Measurements from ENCODE around the gene TBC1D22A. TPM values are rescaled to one million over a fixed set of nuclear protein-coding genes. Genes with fewer than 3 reads are reported as not detected.

TBC1D22A gene
- total RNA-seq, 1 donor, result 17.7 TPM

DNA sequence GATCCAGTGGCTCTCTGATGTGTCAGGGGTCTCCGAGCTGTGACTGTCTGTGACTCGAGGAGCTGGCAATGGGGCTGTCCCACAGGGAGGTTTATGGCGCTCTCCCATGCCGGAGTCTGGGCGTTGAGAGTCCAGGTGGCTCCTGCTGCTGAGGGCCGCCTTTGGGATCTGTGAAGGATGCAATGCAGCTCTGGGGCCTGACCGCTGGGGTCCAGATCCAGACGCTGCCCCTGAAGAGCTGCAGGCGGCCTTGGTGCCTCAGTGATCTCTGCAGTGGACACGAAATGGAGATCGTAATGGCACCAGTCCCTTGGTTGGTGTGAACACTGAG is 155.3 kb downstream of the TBC1D22A start:
- DNase-seq (ENCODE audit: insufficient read length, low spot score, missing footprints), result no peak
- Histone ChIP-seq H4K20me1 (ENCODE audit: insufficient read depth, low read length) (no peaks in the 10 kb centered on the region), H3K9me3 (ENCODE audit: low read depth, low read length) (no peaks in the 10 kb centered on the region), H3K4me1 (ENCODE audit: insufficient read depth, low read length) (no peaks in the 10 kb centered on the region), H3K4me2 (ENCODE audit: insufficient read depth, low read length) (no peak overlapping the region), H2AFZ (ENCODE audit: low read length) (no peak overlapping the region), H3K4me3 (ENCODE audit: insufficient read depth, low read length) (no peak overlapping the region), H3K36me3 (ENCODE audit: insufficient read depth, low read length) (peaks cover 7% of the 10 kb centered on the region), H3K79me2 (ENCODE audit: insufficient read depth, low read length) (no peaks in the 10 kb centered on the region), H3K27me3 (ENCODE audit: insufficient read depth, low read length) (no peaks in the 10 kb centered on the region), H3K27ac (ENCODE audit: low read depth, low read length) (no peak overlapping the region)
- TF ChIP-seq CTCF (IDR thresholded peaks at IDR 0.05; ENCODE audit: extremely low read depth, low read depth, low read length), result no peak

DNA sequence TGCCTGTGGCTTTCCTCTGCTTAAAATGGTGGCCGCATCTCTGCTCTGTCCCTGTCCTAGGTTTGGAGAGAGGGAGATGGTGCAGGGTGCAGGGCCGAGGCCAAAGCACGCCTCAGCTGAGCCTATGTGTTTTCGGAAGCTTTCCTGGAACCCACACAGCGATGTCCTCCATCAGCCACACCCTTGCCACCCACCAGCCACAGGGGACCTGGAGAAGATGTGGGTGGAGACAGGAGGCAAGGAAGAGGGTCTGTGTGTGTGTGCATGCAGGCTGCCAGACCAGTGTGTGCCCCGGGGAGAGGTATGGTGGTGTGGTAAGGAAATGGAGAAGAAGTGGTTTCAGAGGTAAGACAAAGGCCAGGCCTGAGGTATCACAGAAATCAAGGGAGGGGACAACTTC is 155.7 kb downstream of the TBC1D22A start:
- H4K20me1 ChIP-seq (ENCODE audit: insufficient read depth, low read length), result peaks cover 2% of the 10 kb centered on the region
- no peaks in the 10 kb centered on the region for H3K4me1 ChIP-seq (ENCODE audit: insufficient read depth, low read length)
- H3K79me2 ChIP-seq (ENCODE audit: insufficient read depth, low read length), result no peaks in the 10 kb centered on the region
- no peak overlapping the region for H3K4me3 ChIP-seq (ENCODE audit: insufficient read depth, low read length)
- H3K9me3 ChIP-seq (ENCODE audit: low read depth, low read length), result no peaks in the 10 kb centered on the region
- DNase-seq (ENCODE audit: insufficient read length, low spot score, missing footprints), result no peak
- no peaks in the 10 kb centered on the region for H3K27me3 ChIP-seq (ENCODE audit: insufficient read depth, low read length)
- no peak overlapping the region for H3K4me2 ChIP-seq (ENCODE audit: insufficient read depth, low read length)
- peaks cover 7% of the 10 kb centered on the region for H3K36me3 ChIP-seq (ENCODE audit: insufficient read depth, low read length)
- no peak overlapping the region for H3K27ac ChIP-seq (ENCODE audit: low read depth, low read length)
- no peak for TF ChIP-seq CTCF (IDR thresholded peaks at IDR 0.05; ENCODE audit: extremely low read depth, low read depth, low read length)
- no peak overlapping the region for H2AFZ ChIP-seq (ENCODE audit: low read length)

- TF ChIP-seq CTCF (IDR thresholded peaks at IDR 0.05; ENCODE audit: extremely low read depth, low read depth, low read length), result no peak
- no peak for DNase-seq (ENCODE audit: insufficient read length, low spot score, missing footprints)
Observed at GRCh38 chr22:46922037-46922436, 159.6 kb downstream of the TBC1D22A start.

GRCh38 chr22:46923394-46923793 is 160.9 kb downstream of the TBC1D22A start:
- H4K20me1 ChIP-seq (ENCODE audit: insufficient read depth, low read length), result peaks cover 5% of the 10 kb centered on the region
- no peaks in the 10 kb centered on the region for H3K9me3 ChIP-seq (ENCODE audit: low read depth, low read length)
- H3K27ac ChIP-seq (ENCODE audit: low read depth, low read length), result no peak overlapping the region
- H3K4me3 ChIP-seq (ENCODE audit: insufficient read depth, low read length), result no peak overlapping the region
- H3K27me3 ChIP-seq (ENCODE audit: insufficient read depth, low read length), result no peaks in the 10 kb centered on the region
- H2AFZ ChIP-seq (ENCODE audit: low read length), result no peak overlapping the region
- no peak for DNase-seq (ENCODE audit: insufficient read length, low spot score, missing footprints)
- H3K4me2 ChIP-seq (ENCODE audit: insufficient read depth, low read length), result no peak overlapping the region
- TF ChIP-seq CTCF (IDR thresholded peaks at IDR 0.05; ENCODE audit: extremely low read depth, low read depth, low read length), result no peak
- H3K36me3 ChIP-seq (ENCODE audit: insufficient read depth, low read length), result peaks cover 4% of the 10 kb centered on the region
- no peaks in the 10 kb centered on the region for H3K4me1 ChIP-seq (ENCODE audit: insufficient read depth, low read length)
- no peaks in the 10 kb centered on the region for H3K79me2 ChIP-seq (ENCODE audit: insufficient read depth, low read length)

More at GRCh38 chr22:46922037-46922436, 159.6 kb downstream of the TBC1D22A start:
- Histone ChIP-seq H3K4me3 (ENCODE audit: insufficient read depth, low read length) (no peak overlapping the region), H3K4me2 (ENCODE audit: insufficient read depth, low read length) (no peak overlapping the region), H3K9me3 (ENCODE audit: low read depth, low read length) (no peaks in the 10 kb centered on the region), H4K20me1 (ENCODE audit: insufficient read depth, low read length) (peaks cover 5% of the 10 kb centered on the region), H3K36me3 (ENCODE audit: insufficient read depth, low read length) (peaks cover 7% of the 10 kb centered on the region), H2AFZ (ENCODE audit: low read length) (no peak overlapping the region), H3K79me2 (ENCODE audit: insufficient read depth, low read length) (no peaks in the 10 kb centered on the region), H3K27ac (ENCODE audit: low read depth, low read length) (no peak overlapping the region), H3K4me1 (ENCODE audit: insufficient read depth, low read length) (no peaks in the 10 kb centered on the region), H3K27me3 (ENCODE audit: insufficient read depth, low read length) (no peaks in the 10 kb centered on the region)

Measured in osteoblast (primary cell).